ENCODE measurements around the gene SRPRA. TPM values are rescaled to one million over a fixed set of nuclear protein-coding genes. Genes with fewer than 3 reads are reported as not detected.

SRPRA gene
- total RNA-seq, 1 donor: 99.5 TPM

DNA sequence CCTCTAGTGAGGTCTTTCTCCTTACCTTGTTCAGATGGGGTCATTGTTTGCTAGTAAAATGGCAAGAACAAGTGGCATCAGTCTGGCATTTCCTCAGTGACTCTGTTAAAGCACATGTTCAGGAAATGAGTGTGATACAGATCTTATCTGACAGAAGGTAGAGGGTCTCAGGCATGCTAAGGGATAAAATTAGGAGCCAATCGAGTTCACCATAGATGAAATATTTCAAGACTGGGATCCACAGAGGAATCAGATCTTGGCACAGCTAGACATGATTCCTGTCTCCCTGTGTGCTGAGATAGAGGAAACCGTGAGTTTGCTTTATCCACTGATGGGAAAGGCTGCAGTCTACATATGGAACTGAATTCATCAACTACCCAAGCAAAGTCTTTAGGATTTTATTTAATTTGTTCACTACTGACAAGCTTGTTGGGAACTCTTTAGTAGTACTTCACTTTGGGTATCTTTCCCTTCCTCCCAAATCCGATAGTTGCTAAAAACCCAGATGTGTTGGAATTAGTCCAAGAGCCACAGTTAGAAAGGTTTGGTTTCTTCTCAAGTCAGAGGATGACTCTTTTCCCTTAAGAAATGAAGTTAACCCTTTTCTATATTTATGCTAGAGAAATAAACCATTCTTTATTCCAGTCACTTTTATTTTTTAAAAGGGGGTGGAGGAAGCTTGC lies 38.7 kb downstream of the SRPRA start:
- H3K27ac ChIP-seq (ENCODE audit: low read depth, low read length): no peak overlapping the region
- H3K4me3 ChIP-seq (ENCODE audit: insufficient read depth, low read length): no peak overlapping the region
- TF ChIP-seq, protein P1, sequence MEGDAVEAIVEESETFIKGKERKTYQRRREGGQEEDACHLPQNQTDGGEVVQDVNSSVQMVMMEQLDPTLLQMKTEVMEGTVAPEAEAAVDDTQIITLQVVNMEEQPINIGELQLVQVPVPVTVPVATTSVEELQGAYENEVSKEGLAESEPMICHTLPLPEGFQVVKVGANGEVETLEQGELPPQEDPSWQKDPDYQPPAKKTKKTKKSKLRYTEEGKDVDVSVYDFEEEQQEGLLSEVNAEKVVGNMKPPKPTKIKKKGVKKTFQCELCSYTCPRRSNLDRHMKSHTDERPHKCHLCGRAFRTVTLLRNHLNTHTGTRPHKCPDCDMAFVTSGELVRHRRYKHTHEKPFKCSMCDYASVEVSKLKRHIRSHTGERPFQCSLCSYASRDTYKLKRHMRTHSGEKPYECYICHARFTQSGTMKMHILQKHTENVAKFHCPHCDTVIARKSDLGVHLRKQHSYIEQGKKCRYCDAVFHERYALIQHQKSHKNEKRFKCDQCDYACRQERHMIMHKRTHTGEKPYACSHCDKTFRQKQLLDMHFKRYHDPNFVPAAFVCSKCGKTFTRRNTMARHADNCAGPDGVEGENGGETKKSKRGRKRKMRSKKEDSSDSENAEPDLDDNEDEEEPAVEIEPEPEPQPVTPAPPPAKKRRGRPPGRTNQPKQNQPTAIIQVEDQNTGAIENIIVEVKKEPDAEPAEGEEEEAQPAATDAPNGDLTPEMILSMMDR (IDR thresholded peaks at IDR 0.05; ENCODE audit: extremely low read depth, low read depth, low read length): no peak
- no peak overlapping the region for H2AFZ ChIP-seq (ENCODE audit: low read length)
- peaks cover 6% of the 10 kb centered on the region for H3K4me1 ChIP-seq (ENCODE audit: insufficient read depth, low read length)
- no peaks in the 10 kb centered on the region for H3K27me3 ChIP-seq (ENCODE audit: insufficient read depth, low read length)
- H3K4me2 ChIP-seq (ENCODE audit: insufficient read depth, low read length): no peak overlapping the region
- H3K9me3 ChIP-seq (ENCODE audit: low read depth, low read length): no peaks in the 10 kb centered on the region
- H3K79me2 ChIP-seq (ENCODE audit: insufficient read depth, low read length): peaks cover 37% of the 10 kb centered on the region
- H4K20me1 ChIP-seq (ENCODE audit: insufficient read depth, low read length): peaks cover 7% of the 10 kb centered on the region
- no peak for DNase-seq (ENCODE audit: insufficient read length, low spot score, missing footprints)
- no peaks in the 10 kb centered on the region for H3K36me3 ChIP-seq (ENCODE audit: insufficient read depth, low read length)

DNA sequence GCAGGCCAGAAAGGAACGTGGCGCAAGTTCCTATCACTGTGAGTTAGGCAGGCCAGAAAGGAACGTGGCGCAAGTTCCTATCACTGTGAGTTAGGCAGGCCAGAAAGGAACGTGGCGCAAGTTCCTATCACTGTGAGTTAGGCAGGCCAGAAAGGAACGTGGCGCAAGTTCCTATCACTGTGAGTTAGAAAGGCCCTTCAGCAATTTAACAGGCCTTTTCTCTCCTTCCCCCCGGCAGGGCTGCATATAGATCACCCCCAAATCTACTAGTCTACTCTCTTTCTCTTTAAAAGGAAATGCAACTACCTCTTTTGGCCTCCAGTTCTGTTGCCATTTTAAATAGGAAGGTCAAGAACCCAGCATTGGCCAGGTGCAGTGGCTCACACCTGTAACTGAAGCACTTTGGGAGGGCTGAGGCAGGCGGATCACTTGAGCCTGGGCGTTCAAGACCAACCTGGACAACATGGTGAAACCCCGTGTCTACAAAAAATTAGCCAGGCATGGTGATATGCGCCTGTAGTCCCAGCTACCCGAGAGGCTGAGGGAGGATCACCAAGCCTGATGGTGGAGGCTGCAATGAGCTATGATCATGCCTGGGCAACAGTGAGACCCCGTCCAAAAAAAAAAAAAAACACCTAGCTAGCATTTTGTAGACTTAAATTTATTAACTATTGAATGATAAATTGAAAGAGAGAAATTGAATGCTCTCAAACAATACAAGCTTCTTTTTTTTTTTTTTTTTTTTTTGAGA lies 42.2 kb downstream of the SRPRA start:
- DNase-seq (ENCODE audit: insufficient read length, low spot score, missing footprints): no peak
- TF ChIP-seq, protein P1 (IDR thresholded peaks at IDR 0.05; ENCODE audit: extremely low read depth, low read depth, low read length): no peak
- H3K4me1 ChIP-seq (ENCODE audit: insufficient read depth, low read length): no peaks in the 10 kb centered on the region
- H4K20me1 ChIP-seq (ENCODE audit: insufficient read depth, low read length): peaks cover 21% of the 10 kb centered on the region
- H3K27ac ChIP-seq (ENCODE audit: low read depth, low read length): no peak overlapping the region
- H3K36me3 ChIP-seq (ENCODE audit: insufficient read depth, low read length): no peaks in the 10 kb centered on the region
- no peaks in the 10 kb centered on the region for H3K27me3 ChIP-seq (ENCODE audit: insufficient read depth, low read length)
- no peaks in the 10 kb centered on the region for H3K9me3 ChIP-seq (ENCODE audit: low read depth, low read length)
- H2AFZ ChIP-seq (ENCODE audit: low read length): no peak overlapping the region
- H3K79me2 ChIP-seq (ENCODE audit: insufficient read depth, low read length): peaks cover 52% of the 10 kb centered on the region
- no peak overlapping the region for H3K4me3 ChIP-seq (ENCODE audit: insufficient read depth, low read length)
- H3K4me2 ChIP-seq (ENCODE audit: insufficient read depth, low read length): no peak overlapping the region

DNA sequence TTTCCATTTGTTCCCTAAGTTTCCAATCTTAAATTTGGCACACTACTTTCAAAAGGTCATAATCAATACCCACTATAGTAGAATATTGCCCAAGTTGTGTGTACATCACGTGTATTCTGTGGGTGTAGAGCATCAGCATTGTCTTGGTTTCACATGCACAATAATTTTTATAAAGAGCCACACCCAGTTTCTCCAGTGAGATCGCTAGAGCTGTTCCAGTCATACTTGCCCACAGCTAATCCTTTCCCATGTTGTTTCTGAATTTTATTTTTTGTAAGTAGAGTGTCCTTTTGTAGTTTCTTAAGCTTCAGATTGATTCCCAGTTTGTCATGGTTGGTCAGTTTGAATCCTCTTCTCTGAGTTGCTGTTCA lies 43.4 kb downstream of the SRPRA start:
- TF ChIP-seq, protein P1 (IDR thresholded peaks at IDR 0.05; ENCODE audit: extremely low read depth, low read depth, low read length): no peak
- H2AFZ ChIP-seq (ENCODE audit: low read length): no peak overlapping the region

DNA sequence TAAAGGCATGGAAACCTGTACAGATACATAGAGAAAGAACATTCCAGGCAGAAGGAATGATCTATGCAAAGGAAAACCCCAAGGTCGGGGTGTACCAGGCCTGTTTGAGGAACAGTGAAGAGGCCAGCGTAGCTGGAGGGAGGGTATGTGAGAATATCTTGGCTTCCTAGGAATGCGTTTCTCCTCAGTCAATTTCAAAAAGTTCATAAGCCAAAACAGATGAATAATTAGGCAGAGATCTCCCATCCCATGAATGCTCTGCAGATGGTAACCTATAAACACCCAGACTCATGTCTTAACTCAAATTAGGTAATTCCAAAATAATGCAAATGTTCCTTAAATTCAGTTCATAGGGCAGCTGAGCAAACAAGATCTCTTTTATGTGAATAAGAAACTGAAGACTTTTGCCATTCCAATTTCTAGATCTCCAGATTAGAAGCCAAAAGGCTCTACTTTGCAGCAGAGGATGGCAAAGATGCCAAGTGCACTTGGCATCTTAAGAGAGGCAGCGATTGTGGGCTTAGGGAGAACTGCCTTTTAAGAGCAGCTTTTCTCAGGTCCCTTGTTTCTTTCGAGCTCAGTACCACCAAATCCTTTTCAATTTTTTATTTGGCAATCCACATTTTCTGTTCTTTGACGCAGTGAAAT lies 43.9 kb downstream of the SRPRA start:
- Histone ChIP-seq H3K4me1 (ENCODE audit: insufficient read depth, low read length) (no peaks in the 10 kb centered on the region), H2AFZ (ENCODE audit: low read length) (no peak overlapping the region), H3K9me3 (ENCODE audit: low read depth, low read length) (no peaks in the 10 kb centered on the region), H3K4me3 (ENCODE audit: insufficient read depth, low read length) (no peak overlapping the region), H4K20me1 (ENCODE audit: insufficient read depth, low read length) (peaks cover 24% of the 10 kb centered on the region), H3K27ac (ENCODE audit: low read depth, low read length) (no peak overlapping the region), H3K79me2 (ENCODE audit: insufficient read depth, low read length) (peaks cover 66% of the 10 kb centered on the region), H3K4me2 (ENCODE audit: insufficient read depth, low read length) (no peak overlapping the region), H3K27me3 (ENCODE audit: insufficient read depth, low read length) (no peaks in the 10 kb centered on the region), H3K36me3 (ENCODE audit: insufficient read depth, low read length) (no peaks in the 10 kb centered on the region)
- TF ChIP-seq, protein P1 (IDR thresholded peaks at IDR 0.05; ENCODE audit: extremely low read depth, low read depth, low read length): no peak
- no peak for DNase-seq (ENCODE audit: insufficient read length, low spot score, missing footprints)

More for the DNA sequence above, 43.4 kb downstream of the SRPRA start:
- Histone ChIP-seq H3K27ac (ENCODE audit: low read depth, low read length) (no peak overlapping the region), H3K79me2 (ENCODE audit: insufficient read depth, low read length) (peaks cover 64% of the 10 kb centered on the region), H3K27me3 (ENCODE audit: insufficient read depth, low read length) (no peaks in the 10 kb centered on the region), H4K20me1 (ENCODE audit: insufficient read depth, low read length) (peaks cover 22% of the 10 kb centered on the region), H3K9me3 (ENCODE audit: low read depth, low read length) (no peaks in the 10 kb centered on the region), H3K4me3 (ENCODE audit: insufficient read depth, low read length) (no peak overlapping the region), H3K4me2 (ENCODE audit: insufficient read depth, low read length) (no peak overlapping the region), H3K4me1 (ENCODE audit: insufficient read depth, low read length) (no peaks in the 10 kb centered on the region), H3K36me3 (ENCODE audit: insufficient read depth, low read length) (no peaks in the 10 kb centered on the region)
- no peak for DNase-seq (ENCODE audit: insufficient read length, low spot score, missing footprints)

Measured in osteoblast (primary cell).